H1 (cell line): Measurements from ENCODE around the gene H2BK1. TPM values are rescaled to one million over a fixed set of nuclear protein-coding genes. Genes with fewer than 3 reads are reported as not detected.

ENCODE experiments used
- CTCF ChIA-PET: fragments of 300-600 bp; sonication (Branson Sonifier 250); formaldehyde crosslinking; loops from one replicate; lab custom pipeline; 2021; ENCODE audit not compliant: partially characterized antibody; lab: Charles Lee
- POLR2A ChIA-PET: fragments of 300-600 bp; sonication (Branson Sonifier 250); formaldehyde crosslinking; loops from one replicate; lab custom pipeline; 2021; ENCODE audit warnings: inconsistent platforms; ENCODE audit not compliant: partially characterized antibody; lab: Charles Lee
- DNase-seq, 2 experiments: peaks; one replicate each; pipeline versions ENCODE4 v3.0.0 to v3.0.0-alpha.2; 2010 to 2022; ENCODE audit warnings: low spot score in 2 of 2, low read depth in 1 of 2, mixed read lengths in 1 of 2
- FAIRE-seq: peaks from 2 replicates; lab custom pipeline; 2011; peaks lifted over from hg19 to GRCh38; lab: Jason Lieb, UNC
- H2AFZ ChIP-seq: 2 replicates; pipeline ENCODE4 v1.8.1; 2012; ENCODE audit warnings: low read length, inconsistent platforms
- H2AK5ac ChIP-seq: 2 replicates; pipeline ENCODE4 v1.6.1; 2013; ENCODE audit warnings: low read depth, low read length
- H2BK120ac ChIP-seq: replicated peaks from 2 replicates; pipeline ENCODE3; 2013; ENCODE audit warnings: low read depth, low read length, inconsistent platforms
- H2BK12ac ChIP-seq: 2 replicates; pipeline ENCODE4 v1.6.1; 2013; ENCODE audit warnings: low read depth, low read length
- H2BK15ac ChIP-seq: 2 replicates; pipeline ENCODE4 v1.6.1; 2013; ENCODE audit warnings: low read length
- H2BK20ac ChIP-seq: 2 replicates; pipeline ENCODE4 v1.6.1; 2013; ENCODE audit warnings: low read length
- H2BK5ac ChIP-seq: 2 replicates; pipeline ENCODE4 v1.6.1; 2013; ENCODE audit warnings: low read depth, low read length
- H3K14ac ChIP-seq: 2 replicates; pipeline ENCODE4 v1.6.1; 2013; ENCODE audit warnings: inconsistent platforms; ENCODE audit not compliant: insufficient read length
- H3K18ac ChIP-seq: 2 replicates; pipeline ENCODE4 v1.6.1; 2013; ENCODE audit warnings: low read length; ENCODE audit errors: extremely low read depth
- H3K23ac ChIP-seq: 2 replicates; pipeline ENCODE4 v1.6.1; 2013; ENCODE audit warnings: inconsistent platforms; ENCODE audit not compliant: insufficient read length
- H3K23me2 ChIP-seq: 2 replicates; pipeline ENCODE4 v1.6.1; 2013; ENCODE audit warnings: low read depth, low read length
- H3K27ac ChIP-seq: 2 replicates; pipeline ENCODE4 v1.6.1; 2011; ENCODE audit warnings: low read depth, low read length, inconsistent platforms
- H3K27me3 ChIP-seq, 4 experiments: replicated peaks in 1 of 4; 1 replicate in 1 of 4; 2 replicates in 3 of 4; pipeline versions ENCODE4 v1.6.1 to v1.8.1; 2011 to 2013; ENCODE audit warnings: low read length in 3 of 4, mild to moderate bottlenecking in 3 of 4, inconsistent platforms in 2 of 4, mixed read lengths in 2 of 4, moderate library complexity in 1 of 4; ENCODE audit not compliant: control insufficient read depth in 3 of 4, insufficient read depth in 3 of 4; ENCODE audit errors: extremely low read depth in 1 of 4
- H3K36me3 ChIP-seq, 4 experiments: 2 replicates each; pipeline versions ENCODE4 v1.6.1 to v1.8.1; 2011 to 2013; ENCODE audit warnings: mild to moderate bottlenecking in 4 of 4, low read length in 3 of 4, moderate library complexity in 2 of 4, control low read depth in 1 of 4, inconsistent platforms in 1 of 4; ENCODE audit not compliant: insufficient read depth in 4 of 4, control insufficient read depth in 2 of 4
- H3K4ac ChIP-seq: replicated peaks from 2 replicates; pipeline ENCODE3; 2013; ENCODE audit warnings: low read length, low read depth, mixed read lengths, inconsistent platforms; ENCODE audit not compliant: insufficient read length
- H3K4me1 ChIP-seq, 4 experiments: replicated peaks in 1 of 4; 1 replicate in 1 of 4; 2 replicates in 3 of 4; pipeline versions ENCODE4 v1.6.1 to v1.8.1; 2011 to 2013; ENCODE audit warnings: low read length in 3 of 4, inconsistent platforms in 2 of 4, mixed read lengths in 1 of 4; ENCODE audit not compliant: insufficient read depth in 4 of 4, control insufficient read depth in 3 of 4
- H3K4me2 ChIP-seq, 2 experiments: 2 replicates each; pipeline versions ENCODE4 v1.6.1 to v1.8.1; 2011 to 2013; ENCODE audit warnings: low read depth in 2 of 2, low read length in 2 of 2, control low read depth in 1 of 2, inconsistent platforms in 1 of 2, mild to moderate bottlenecking in 1 of 2; ENCODE audit not compliant: insufficient read depth in 1 of 2
- H3K4me3 ChIP-seq, 4 experiments: fragments of 200-600, 300-600 bp in 1 of 4; sonication (generic), shearing (Covaris generic), sonication (Bioruptor Twin) in 1 of 4; 2 replicates each; pipeline versions ENCODE4 v1.5.1 to v1.8.1; 2011 to 2016; ENCODE audit warnings: low read length in 4 of 4, low read depth in 3 of 4, control low read depth in 2 of 4, inconsistent platforms in 2 of 4, mild to moderate bottlenecking in 2 of 4, mixed read lengths in 1 of 4, moderate library complexity in 1 of 4; ENCODE audit not compliant: insufficient read depth in 2 of 4; ENCODE audit errors: extremely low read depth in 1 of 4
- H3K56ac ChIP-seq: replicated peaks from 2 replicates; pipeline ENCODE3; 2013; ENCODE audit warnings: low read depth, mild to moderate bottlenecking, mixed read lengths, low read length, inconsistent platforms; ENCODE audit not compliant: insufficient read length
- H3K79me1 ChIP-seq: 2 replicates; pipeline ENCODE4 v1.6.1; 2013; ENCODE audit warnings: low read depth, low read length, control low read depth
- H3K79me2 ChIP-seq, 2 experiments: 2 replicates each; pipeline versions ENCODE4 v1.6.1 to v1.8.1; 2012 to 2013; ENCODE audit warnings: low read length in 2 of 2, mild to moderate bottlenecking in 2 of 2, inconsistent platforms in 1 of 2; ENCODE audit not compliant: insufficient read depth in 2 of 2, control insufficient read depth in 1 of 2
- H3K9ac ChIP-seq, 4 experiments: replicated peaks in 1 of 4; 1 replicate in 1 of 4; 2 replicates in 3 of 4; pipeline versions ENCODE4 v1.6.1 to v1.8.1; 2011 to 2013; ENCODE audit warnings: low read depth in 3 of 4, low read length in 3 of 4, control low read depth in 2 of 4, mild to moderate bottlenecking in 2 of 4, moderate library complexity in 2 of 4, inconsistent platforms in 1 of 4; ENCODE audit errors: extremely low read depth in 1 of 4
- H3K9me3 ChIP-seq, 2 experiments: 2 replicates each; pipeline versions ENCODE4 v1.6.1 to v1.8.1; 2012 to 2013; ENCODE audit warnings: mild to moderate bottlenecking in 2 of 2, moderate library complexity in 2 of 2, control low read depth in 1 of 2, inconsistent platforms in 1 of 2, low read depth in 1 of 2, low read length in 1 of 2, mixed read lengths in 1 of 2; ENCODE audit not compliant: insufficient read depth in 2 of 2
- H4K20me1 ChIP-seq, 2 experiments: replicated peaks in 1 of 2; 2 replicates each; pipeline versions ENCODE3 to v1.8.1; 2011 to 2013; ENCODE audit warnings: inconsistent platforms in 2 of 2, low read length in 2 of 2, mild to moderate bottlenecking in 1 of 2; ENCODE audit not compliant: insufficient read depth in 2 of 2, control insufficient read depth in 1 of 2
- H4K5ac ChIP-seq: 2 replicates; pipeline ENCODE4 v1.6.1; 2013; ENCODE audit warnings: low read length, low read depth, mixed read lengths, inconsistent platforms; ENCODE audit not compliant: insufficient read length
- H4K8ac ChIP-seq: 2 replicates; pipeline ENCODE4 v1.8.0; 2013; ENCODE audit warnings: mild to moderate bottlenecking, moderate library complexity, low read length, inconsistent platforms; ENCODE audit not compliant: insufficient read depth; ENCODE audit errors: extremely low read depth
- H4K91ac ChIP-seq: replicated peaks from 2 replicates; pipeline ENCODE3; 2013; ENCODE audit warnings: low read length, mixed read lengths, inconsistent platforms; ENCODE audit not compliant: insufficient read length
- CBX5 ChIP-seq: fragments of 300-800, 300-1000 bp; sonication (generic); IDR thresholded peaks from 2 replicates; pipeline ENCODE4 v1.7.1; 2016; ENCODE audit warnings: antibody characterized with exemption, low read length, low read depth
- JUN ChIP-seq: IDR thresholded peaks from 2 replicates; pipeline ENCODE4 v1.6.1; 2011; ENCODE audit warnings: low read depth, mild to moderate bottlenecking, improper control_type of control experiment, low read length
- WGBS, 2 experiments: shearing (Covaris generic) in 1 of 2; methylation state at CpG; one replicate each; pipeline versions ENCODE4 v1.1.6 to v1.1.7; 2013 to 2015; ENCODE audit warnings: low lambda C conversion rate in 2 of 2, mixed read lengths in 2 of 2, inconsistent platforms in 1 of 2, low coverage in 1 of 2, missing lambda C conversion rate in 1 of 2; ENCODE audit not compliant: insufficient replicate concordance in 2 of 2, insufficient coverage in 1 of 2, insufficient read length in 1 of 2; ENCODE audit errors: extremely low coverage in 1 of 2, missing lambda C conversion rate in 1 of 2; 5-methylcytosine and 5-hydroxymethylcytosine counted together
- polyA plus RNA-seq, 7 experiments: library from polyadenylated mRNA; depleted of rRNA in 3 of 7; stranded (reverse) in 5 of 7; unstranded in 2 of 7; fragments of >200 nt in 5 of 7; fragments of 200-250 nt in 2 of 7; gene quantifications; 1 replicate in 5 of 7; 2 replicates in 1 of 7; 4 replicates in 1 of 7; pipeline versions ENCODE4 v1.2.1 to v1.2.3, GENCODE V29; 2011 to 2013; ENCODE audit warnings: missing spikeins in 2 of 7, mixed read lengths in 2 of 7
- total RNA-seq: library from RNA; stranded (reverse); fragmentation: NEBNext Ultra II Directional; extraction: Animal tissue kit (Norgen Biotek cat#: 25700); gene quantifications from 2 replicates; pipeline ENCODE4 v1.2.1, GENCODE V29; 2021

The H2BK1 gene
- total and polyA plus RNA-seq, 2 of the 8 experiments (the other 6 are each of a cell fraction or from before 2014, with no cell fraction given): not detected

DNA sequence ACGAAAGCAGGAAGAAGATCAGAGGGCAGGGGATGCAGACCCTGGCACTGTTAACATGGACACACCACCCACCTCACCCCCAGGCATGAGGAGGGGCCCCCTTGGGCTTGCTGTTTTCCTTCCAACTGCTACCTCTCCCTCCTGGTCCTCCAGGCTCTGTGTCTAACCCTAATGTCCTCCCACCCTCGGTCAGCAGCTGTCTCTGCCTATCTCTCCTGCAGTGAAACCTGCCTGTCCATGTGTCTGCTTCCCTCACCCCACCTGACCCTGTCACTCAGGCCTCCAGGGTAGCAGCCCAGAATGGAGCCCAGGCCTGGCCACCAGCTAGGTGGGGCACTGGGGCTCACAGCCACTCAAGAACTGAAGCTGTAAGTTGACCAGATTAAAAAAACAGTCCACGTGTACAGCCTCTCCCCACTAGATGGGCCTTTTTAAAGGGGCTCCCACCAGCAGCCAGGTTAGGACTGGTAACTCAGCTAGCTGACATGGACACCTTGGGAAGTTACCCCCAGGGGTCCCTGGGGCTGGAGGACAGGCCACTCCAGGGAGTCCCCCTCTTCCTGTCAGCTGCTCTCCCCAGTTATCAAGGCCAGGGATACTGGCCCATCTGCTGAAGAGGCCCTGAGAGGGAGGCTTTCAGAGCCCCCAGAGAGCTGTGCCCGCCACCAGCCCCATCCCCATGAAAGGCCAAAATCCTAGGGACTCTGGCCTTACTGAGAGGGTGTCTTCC lies 36.7 kb upstream of the H2BK1 start:
- Histone ChIP-seq H2AK5ac (peak overlapping the region; percentile 75; the same call in 1 of the 2 replicates), H3K18ac (no peak overlapping the region), H3K4me3 (no peak overlapping the region), H2BK20ac (peak overlapping the region; percentile 48; the same call in 1 of the 2 replicates), H4K91ac (peak overlapping the region; percentile 6), H3K4ac (no peak overlapping the region), H3K79me2 (no peaks in the 10 kb centered on the region), H3K36me3 (no peaks in the 10 kb centered on the region), H4K8ac (no peak overlapping the region), H2AFZ (no peak overlapping the region), H3K23ac (no peak overlapping the region), H2BK120ac (no peak overlapping the region), H3K9me3 (no peaks in the 10 kb centered on the region), H3K9ac (no peak overlapping the region), H3K79me1 (peaks cover 3% of the 10 kb centered on the region; the same call in 1 of the 2 replicates), H4K5ac (no peak overlapping the region), H2BK5ac (no peak overlapping the region), H3K4me2 (peak overlapping the region in 1 of 2 experiments; percentile 67; a peak in 1 of 4 replicates), H2BK12ac (0 out of 2 replicates have a peak overlapping the region, but pooled peaks have one; percentile 60), H3K27ac (no peak overlapping the region), H3K14ac (no peak overlapping the region), H3K27me3 (peaks cover 20 to 68% (median 59%) of the 10 kb centered on the region in 4 experiments), H3K56ac (no peak overlapping the region), H3K23me2 (peaks cover 22% of the 10 kb centered on the region), H4K20me1 (peaks cover 1 to 9% of the 10 kb centered on the region in 2 experiments), H3K4me1 (peaks cover 0 to 58% (median 40%) of the 10 kb centered on the region in 4 experiments; a peak in 6 of 7 replicates), H2BK15ac (peak overlapping the region; percentile 92; the same call in 1 of the 2 replicates)
- peak in 1 of 2 experiments; percentile 52 for DNase-seq
- 63% methylated on average over 4 of the region's 4 CpGs; no CpG with 5 or more reads in 1 of the 2 experiments for WGBS, 2 experiments
- no peak for FAIRE-seq
- TF ChIP-seq CBX5 (no peak), JUN (no peak)
- CTCF ChIA-PET: interaction anchor here (0.8 to 5.1 kb wide), 12 partner anchors 9 to 122 kb away, joined by 3 to 43 read pairs (median 3); partner anchors contain the start of gene ABCF2
- POLR2A ChIA-PET: interaction anchor here (0.8 to 1.5 kb wide), 4 partner anchors 9 to 273 kb away, joined by 3 to 6 read pairs (median 4); partner anchors contain the start of gene RHEB
